PC-3 (cell line): Measurements from ENCODE around the gene CACNA2D2.

Source experiments
- CTCF ChIP-seq: fragments of 300-600 bp; sonication (generic); conservative IDR thresholded peaks from 2 replicates; pipeline ENCODE4 v1.5.1; 2017; ENCODE audit warnings: antibody characterized with exemption, low read depth, mild to moderate bottlenecking, low read length
- EZH2 ChIP-seq: fragments of 300-600 bp; sonication (generic); IDR thresholded peaks from one replicate; pipeline ENCODE4 v1.6.1; 2017; ENCODE audit warnings: antibody characterized with exemption, mild to moderate bottlenecking, low read length; ENCODE audit not compliant: unreplicated experiment
- EZH2phosphoT487 ChIP-seq: fragments of 300-600 bp; sonication (generic); IDR thresholded peaks from 2 replicates; pipeline ENCODE4 v1.6.1; 2018; ENCODE audit warnings: mild to moderate bottlenecking, antibody characterized with exemption, low read length, borderline replicate concordance

GRCh38 chr3:50374363-50375257 lies 128.8 kb downstream of the CACNA2D2 start:
- no peak for TF ChIP-seq CTCF
- no peak for TF ChIP-seq EZH2
- no peak for TF ChIP-seq EZH2phosphoT487
